ENCODE results near the gene IKZF3. TPM values are rescaled to one million over a fixed set of nuclear protein-coding genes. Genes with fewer than 3 reads are reported as not detected.

IKZF3 gene
- polyA plus RNA-seq, 1 donor from 2014 or later, result not detected

GRCh38 chr17:39775031-39775430 lies 89.1 kb downstream of the IKZF3 start:
- no peak overlapping the region for H3K27ac ChIP-seq (ENCODE audit: low read length)
- H3K4me3 ChIP-seq (ENCODE audit: low read length), result no peak overlapping the region
- H3K9me3 ChIP-seq (ENCODE audit: low read length), result no peaks in the 10 kb centered on the region
- H3F3A ChIP-seq (ENCODE audit: insufficient read depth, low read length, poor library complexity, severe bottlenecking), result no peaks in the 10 kb centered on the region
- TF ChIP-seq CTCF (IDR thresholded peaks at IDR 0.05; ENCODE audit: poor library complexity, severe bottlenecking), result no peak
- TF ChIP-seq SMC3 (conservative IDR thresholded peaks at IDR 0.05; ENCODE audit: poor library complexity), result no peak
- TF ChIP-seq MXI1 (conservative IDR thresholded peaks at IDR 0.05; ENCODE audit: poor library complexity, severe bottlenecking), result no peak
- TF ChIP-seq REST (IDR thresholded peaks at IDR 0.05; ENCODE audit: borderline replicate concordance), result no peak
- no peak for TF ChIP-seq EP300 (conservative IDR thresholded peaks at IDR 0.05; ENCODE audit: poor library complexity, severe bottlenecking)
- no peak for TF ChIP-seq TAF1 (IDR thresholded peaks at IDR 0.05; ENCODE audit: low read depth)
- TF ChIP-seq POLR2AphosphoS5 (IDR thresholded peaks at IDR 0.05), result no peak
- TF ChIP-seq RAD21 (conservative IDR thresholded peaks at IDR 0.05), result no peak
- TF ChIP-seq EZH2 (IDR thresholded peaks at IDR 0.05; ENCODE audit: borderline replicate concordance, insufficient read depth, low read length, poor library complexity, severe bottlenecking), result no peak
- no peaks in the 10 kb centered on the region for H3K9me2 ChIP-seq (ENCODE audit: insufficient read depth, low read length)
- H3K9ac ChIP-seq (ENCODE audit: low read length), result no peak overlapping the region
- no peaks in the 10 kb centered on the region for H3K79me2 ChIP-seq (replicated peaks; ENCODE audit: insufficient read depth, low read length)
- H3K27me3 ChIP-seq (ENCODE audit: insufficient read depth, low read depth, low read length), result no peaks in the 10 kb centered on the region
- no peak overlapping the region for H3K4me2 ChIP-seq (ENCODE audit: low read length)
- no peaks in the 10 kb centered on the region for H3K36me3 ChIP-seq (ENCODE audit: insufficient read depth, low read length)
- H2AFZ ChIP-seq (ENCODE audit: low read depth, low read length), result no peak overlapping the region
- no peaks in the 10 kb centered on the region for H4K20me1 ChIP-seq (ENCODE audit: insufficient read depth)

DNA sequence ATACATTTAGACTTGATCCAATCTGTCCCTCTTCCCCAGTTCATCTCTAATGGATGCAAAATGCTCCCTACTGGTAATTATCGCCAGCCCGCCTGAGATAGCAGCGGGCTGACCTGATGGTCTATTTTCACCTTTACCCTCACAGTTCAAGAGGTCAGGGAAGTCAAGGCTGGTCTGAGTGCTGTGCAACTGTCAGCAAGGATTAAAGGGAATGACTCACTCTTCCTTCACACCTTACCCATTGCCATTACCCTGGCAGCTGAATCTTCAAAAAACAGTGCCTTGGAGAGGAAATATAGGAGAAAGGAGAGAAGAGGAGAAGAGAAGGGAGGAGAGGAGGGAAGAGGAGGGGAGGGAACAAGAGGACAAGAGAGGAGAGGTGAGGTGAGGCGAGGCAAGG lies 90.1 kb downstream of the IKZF3 start:
- no peaks in the 10 kb centered on the region for H3K36me3 ChIP-seq (ENCODE audit: insufficient read depth, low read length)
- no peak overlapping the region for H2AFZ ChIP-seq (ENCODE audit: low read depth, low read length)
- no peaks in the 10 kb centered on the region for H3K27me3 ChIP-seq (ENCODE audit: insufficient read depth, low read depth, low read length)
- H3K9me3 ChIP-seq (ENCODE audit: low read length), result no peaks in the 10 kb centered on the region
- no peak overlapping the region for H3K4me2 ChIP-seq (ENCODE audit: low read length)
- no peaks in the 10 kb centered on the region for H3K9me2 ChIP-seq (ENCODE audit: insufficient read depth, low read length)
- no peak overlapping the region for H3K27ac ChIP-seq (ENCODE audit: low read length)
- no peaks in the 10 kb centered on the region for H3K79me2 ChIP-seq (replicated peaks; ENCODE audit: insufficient read depth, low read length)
- H4K20me1 ChIP-seq (ENCODE audit: insufficient read depth), result no peaks in the 10 kb centered on the region
- H3K4me3 ChIP-seq (ENCODE audit: low read length), result no peak overlapping the region
- H3K9ac ChIP-seq (ENCODE audit: low read length), result no peak overlapping the region
- H3F3A ChIP-seq (ENCODE audit: insufficient read depth, low read length, poor library complexity, severe bottlenecking), result no peaks in the 10 kb centered on the region
- no peak for TF ChIP-seq EP300 (conservative IDR thresholded peaks at IDR 0.05; ENCODE audit: poor library complexity, severe bottlenecking)
- TF ChIP-seq TAF1 (IDR thresholded peaks at IDR 0.05; ENCODE audit: low read depth), result no peak
- no peak for TF ChIP-seq CTCF (IDR thresholded peaks at IDR 0.05; ENCODE audit: poor library complexity, severe bottlenecking)
- no peak for TF ChIP-seq POLR2AphosphoS5 (IDR thresholded peaks at IDR 0.05)
- no peak for TF ChIP-seq MXI1 (conservative IDR thresholded peaks at IDR 0.05; ENCODE audit: poor library complexity, severe bottlenecking)
- TF ChIP-seq SMC3 (conservative IDR thresholded peaks at IDR 0.05; ENCODE audit: poor library complexity), result no peak
- TF ChIP-seq EZH2 (IDR thresholded peaks at IDR 0.05; ENCODE audit: borderline replicate concordance, insufficient read depth, low read length, poor library complexity, severe bottlenecking), result no peak
- TF ChIP-seq RAD21 (conservative IDR thresholded peaks at IDR 0.05), result no peak
- TF ChIP-seq REST (IDR thresholded peaks at IDR 0.05; ENCODE audit: borderline replicate concordance), result no peak

All from neural cell (in vitro differentiated cells).